K562 (cell line): ENCODE results near the gene ADNP.

Experiments
- FOXK1 ChIP-seq: sonication (generic); formaldehyde crosslinking; IDR thresholded peaks from 2 replicates; pipeline ENCODE4 v1.8.0; 2022; ENCODE audit warnings: missing genetic modification reagents, mild to moderate bottlenecking, borderline replicate concordance
- KLF13 ChIP-seq: fragments of 450-650 bp; IDR thresholded peaks from 2 replicates; pipeline ENCODE4 v1.6.1; 2016; ENCODE audit warnings: missing genetic modification characterization, low read depth, mild to moderate bottlenecking, missing compliant biosample characterization, moderate library complexity, borderline replicate concordance
- PHB2 ChIP-seq: fragments of 450-650 bp; IDR thresholded peaks from 2 replicates; pipeline ENCODE4 v1.6.1; 2017; ENCODE audit warnings: low read depth
- RFX7 ChIP-seq: fragments of 250-450 bp; sonication (Bioruptor Pico); IDR thresholded peaks from 2 replicates; pipeline ENCODE4 v1.5.1; 2021; ENCODE audit warnings: mild to moderate bottlenecking
- TGIF2 ChIP-seq: sonication (generic); formaldehyde crosslinking; IDR thresholded peaks from 2 replicates; pipeline ENCODE4 v1.8.1; 2022; ENCODE audit warnings: mild to moderate bottlenecking, missing genetic modification reagents, moderate library complexity
- XRCC4 ChIP-seq: IDR thresholded peaks from one replicate; pipeline ENCODE4 v1.6.1; 2011; ENCODE audit not compliant: insufficient read depth, insufficient read length; ENCODE audit errors: extremely low read depth
- TF ChIP-seq, protein P1 (sequence below): sonication (generic); formaldehyde crosslinking; IDR thresholded peaks from 2 replicates; pipeline ENCODE4 v1.8.1; 2023; ENCODE audit warnings: mild to moderate bottlenecking, missing genetic modification reagents
- TF ChIP-seq, protein P2 (sequence below), 3 experiments: IDR thresholded peaks in 2 of 3; conservative IDR thresholded peaks in 1 of 3; 2 replicates each; pipeline ENCODE4 v1.5.1; 2011 to 2012; ENCODE audit warnings: low read length in 3 of 3, mild to moderate bottlenecking in 3 of 3, control low read depth in 2 of 3, improper control_type of control experiment in 1 of 3, inconsistent platforms in 1 of 3, low read depth in 1 of 3, mixed read lengths in 1 of 3, moderate library complexity in 1 of 3; ENCODE audit not compliant: insufficient read depth in 2 of 3
- TF ChIP-seq, protein P3 (sequence below): fragments of 250-450 bp; sonication (Bioruptor Pico); IDR thresholded peaks from 2 replicates; pipeline ENCODE4 v1.8.0; 2021; ENCODE audit warnings: mild to moderate bottlenecking, moderate library complexity
- TF ChIP-seq, protein P4 (sequence below): fragments of 250-450 bp; sonication (Bioruptor Pico); IDR thresholded peaks from 2 replicates; pipeline ENCODE4 v1.5.0; 2021; ENCODE audit warnings: mild to moderate bottlenecking, borderline replicate concordance

DNA sequence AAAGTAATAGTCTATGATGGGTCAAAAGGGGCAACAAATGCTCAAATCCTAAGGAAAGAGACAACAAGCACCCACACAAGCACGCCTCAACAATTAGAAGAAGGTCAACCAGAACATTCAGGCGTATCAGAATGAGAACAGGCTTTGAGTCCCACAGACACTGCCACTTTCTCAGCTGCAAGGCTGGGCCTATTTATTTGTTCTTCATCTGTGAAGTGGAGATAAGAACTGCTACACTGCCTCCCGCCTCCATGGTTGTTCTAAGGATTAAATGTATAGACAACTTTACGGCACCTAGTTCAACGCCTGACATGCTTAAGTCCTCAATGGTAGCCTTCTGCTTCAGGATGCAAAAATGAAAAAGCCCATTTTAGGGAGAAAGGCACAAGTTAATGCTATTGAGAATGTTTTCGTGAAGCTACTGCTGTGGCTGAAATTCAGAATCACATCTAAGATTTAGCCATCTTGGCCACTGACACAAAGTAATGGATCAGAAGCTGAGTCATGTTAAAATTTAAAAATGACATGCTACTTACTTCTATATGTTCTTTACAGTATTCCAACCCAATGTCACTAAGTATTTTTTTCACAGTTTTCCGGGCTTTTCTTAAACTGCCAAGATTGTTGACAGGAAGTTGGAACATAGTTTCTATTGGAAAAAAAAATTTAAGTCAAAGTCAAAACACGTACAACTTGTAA lies 27.7 kb downstream of the ADNP start:
- TF ChIP-seq FOXK1 (no peak), XRCC4 (no peak), TGIF2 (CRISPR knock-in tag) (no peak), KLF13 (tag) (no peak), PHB2 (peak; percentile 77), RFX7 (CRISPR knock-in tag) (no peak)
- TF ChIP-seq, protein P1, sequence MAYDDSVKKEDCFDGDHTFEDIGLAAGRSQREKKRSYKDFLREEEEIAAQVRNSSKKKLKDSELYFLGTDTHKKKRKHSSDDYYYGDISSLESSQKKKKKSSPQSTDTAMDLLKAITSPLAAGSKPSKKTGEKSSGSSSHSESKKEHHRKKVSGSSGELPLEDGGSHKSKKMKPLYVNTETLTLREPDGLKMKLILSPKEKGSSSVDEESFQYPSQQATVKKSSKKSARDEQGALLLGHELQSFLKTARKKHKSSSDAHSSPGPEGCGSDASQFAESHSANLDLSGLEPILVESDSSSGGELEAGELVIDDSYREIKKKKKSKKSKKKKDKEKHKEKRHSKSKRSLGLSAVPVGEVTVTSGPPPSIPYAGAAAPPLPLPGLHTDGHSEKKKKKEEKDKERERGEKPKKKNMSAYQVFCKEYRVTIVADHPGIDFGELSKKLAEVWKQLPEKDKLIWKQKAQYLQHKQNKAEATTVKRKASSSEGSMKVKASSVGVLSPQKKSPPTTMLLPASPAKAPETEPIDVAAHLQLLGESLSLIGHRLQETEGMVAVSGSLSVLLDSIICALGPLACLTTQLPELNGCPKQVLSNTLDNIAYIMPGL (CRISPR knock-in tag), result no peak
- TF ChIP-seq, protein P2, sequence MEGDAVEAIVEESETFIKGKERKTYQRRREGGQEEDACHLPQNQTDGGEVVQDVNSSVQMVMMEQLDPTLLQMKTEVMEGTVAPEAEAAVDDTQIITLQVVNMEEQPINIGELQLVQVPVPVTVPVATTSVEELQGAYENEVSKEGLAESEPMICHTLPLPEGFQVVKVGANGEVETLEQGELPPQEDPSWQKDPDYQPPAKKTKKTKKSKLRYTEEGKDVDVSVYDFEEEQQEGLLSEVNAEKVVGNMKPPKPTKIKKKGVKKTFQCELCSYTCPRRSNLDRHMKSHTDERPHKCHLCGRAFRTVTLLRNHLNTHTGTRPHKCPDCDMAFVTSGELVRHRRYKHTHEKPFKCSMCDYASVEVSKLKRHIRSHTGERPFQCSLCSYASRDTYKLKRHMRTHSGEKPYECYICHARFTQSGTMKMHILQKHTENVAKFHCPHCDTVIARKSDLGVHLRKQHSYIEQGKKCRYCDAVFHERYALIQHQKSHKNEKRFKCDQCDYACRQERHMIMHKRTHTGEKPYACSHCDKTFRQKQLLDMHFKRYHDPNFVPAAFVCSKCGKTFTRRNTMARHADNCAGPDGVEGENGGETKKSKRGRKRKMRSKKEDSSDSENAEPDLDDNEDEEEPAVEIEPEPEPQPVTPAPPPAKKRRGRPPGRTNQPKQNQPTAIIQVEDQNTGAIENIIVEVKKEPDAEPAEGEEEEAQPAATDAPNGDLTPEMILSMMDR (IDR thresholded peaks at IDR 0.05 in 2 of 3, conservative IDR thresholded peaks at IDR 0.05 in 1 of 3; ENCODE audit: insufficient read depth in 2 of 3, low read depth in 1 of 3, low read length in 3 of 3), result no peak
- TF ChIP-seq, protein P3, sequence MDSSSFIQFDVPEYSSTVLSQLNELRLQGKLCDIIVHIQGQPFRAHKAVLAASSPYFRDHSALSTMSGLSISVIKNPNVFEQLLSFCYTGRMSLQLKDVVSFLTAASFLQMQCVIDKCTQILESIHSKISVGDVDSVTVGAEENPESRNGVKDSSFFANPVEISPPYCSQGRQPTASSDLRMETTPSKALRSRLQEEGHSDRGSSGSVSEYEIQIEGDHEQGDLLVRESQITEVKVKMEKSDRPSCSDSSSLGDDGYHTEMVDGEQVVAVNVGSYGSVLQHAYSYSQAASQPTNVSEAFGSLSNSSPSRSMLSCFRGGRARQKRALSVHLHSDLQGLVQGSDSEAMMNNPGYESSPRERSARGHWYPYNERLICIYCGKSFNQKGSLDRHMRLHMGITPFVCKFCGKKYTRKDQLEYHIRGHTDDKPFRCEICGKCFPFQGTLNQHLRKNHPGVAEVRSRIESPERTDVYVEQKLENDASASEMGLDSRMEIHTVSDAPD (CRISPR knock-in tag), result no peak
- TF ChIP-seq, protein P4, sequence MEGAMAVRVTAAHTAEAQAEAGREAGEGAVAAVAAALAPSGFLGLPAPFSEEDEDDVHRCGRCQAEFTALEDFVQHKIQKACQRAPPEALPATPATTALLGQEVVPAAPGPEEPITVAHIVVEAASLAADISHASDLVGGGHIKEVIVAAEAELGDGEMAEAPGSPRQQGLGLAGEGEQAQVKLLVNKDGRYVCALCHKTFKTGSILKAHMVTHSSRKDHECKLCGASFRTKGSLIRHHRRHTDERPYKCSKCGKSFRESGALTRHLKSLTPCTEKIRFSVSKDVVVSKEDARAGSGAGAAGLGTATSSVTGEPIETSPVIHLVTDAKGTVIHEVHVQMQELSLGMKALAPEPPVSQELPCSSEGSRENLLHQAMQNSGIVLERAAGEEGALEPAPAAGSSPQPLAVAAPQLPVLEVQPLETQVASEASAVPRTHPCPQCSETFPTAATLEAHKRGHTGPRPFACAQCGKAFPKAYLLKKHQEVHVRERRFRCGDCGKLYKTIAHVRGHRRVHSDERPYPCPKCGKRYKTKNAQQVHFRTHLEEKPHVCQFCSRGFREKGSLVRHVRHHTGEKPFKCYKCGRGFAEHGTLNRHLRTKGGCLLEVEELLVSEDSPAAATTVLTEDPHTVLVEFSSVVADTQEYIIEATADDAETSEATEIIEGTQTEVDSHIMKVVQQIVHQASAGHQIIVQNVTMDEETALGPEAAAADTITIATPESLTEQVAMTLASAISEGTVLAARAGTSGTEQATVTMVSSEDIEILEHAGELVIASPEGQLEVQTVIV, result peak; percentile 18; the same call in 1 of the 2 replicates
